GM21367 (cell line): ENCODE measurements around the gene TMEM238.
"Not testable (repeated sequence)": the region's sequence is repeated elsewhere in the genome, so short reads cannot be mapped to it uniquely, and the experiment has no call there.

ENCODE experiments used
- ATAC-seq: cut with Tn5 transposase; IDR thresholded peaks from one replicate; pipeline ENCODE4 v1.9.1; 2021; ENCODE audit not compliant: unreplicated experiment

The TMEM238 gene

GRCh38 chr19:55341595-55342531, 42.2 kb downstream of the TMEM238 start:
- ATAC-seq = no peak

DNA sequence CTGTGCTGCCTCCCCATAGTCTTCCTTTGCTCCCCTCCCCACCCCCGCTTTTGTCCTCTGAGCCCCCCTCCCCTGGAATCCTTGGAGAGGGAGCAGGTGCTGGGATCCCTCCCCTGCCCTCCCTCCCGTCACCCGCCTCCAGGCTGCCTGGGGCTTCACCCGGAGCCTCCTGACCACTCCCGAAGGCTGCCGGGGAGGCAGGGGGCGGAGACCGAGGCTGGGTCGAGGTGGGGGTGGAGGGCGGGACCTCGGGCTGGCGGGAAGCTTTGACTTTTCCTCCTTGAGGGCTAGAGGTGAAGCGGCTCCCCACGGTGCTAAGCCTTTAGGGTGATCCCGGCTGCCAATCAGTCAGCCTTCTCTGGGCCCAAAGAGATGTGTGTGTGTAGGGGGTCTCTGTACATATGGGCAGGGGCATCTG, 42.9 kb downstream of the TMEM238 start:
- no peak for ATAC-seq

GRCh38 chr19:55340784-55341147, 43.3 kb downstream of the TMEM238 start:
- no peak for ATAC-seq

GRCh38 chr19:55339889-55340783, 44.0 kb downstream of the TMEM238 start:
- no peak for ATAC-seq

- ATAC-seq = peak; percentile 74
Measured at GRCh38 chr19:55339105-55339888, 44.8 kb downstream of the TMEM238 start, which contains the start of gene KMT5C. KMT5C (plus strand) TSS chr19:55339876; CDS start chr19:55341937, 2,061 bp downstream.

- no peak for ATAC-seq
Measured at GRCh38 chr19:55336101-55336500, 48.0 kb downstream of the TMEM238 start.

- no peak for ATAC-seq
Measured at GRCh38 chr19:55333870-55334269, 50.2 kb downstream of the TMEM238 start.

GRCh38 chr19:55329791-55330190, 54.3 kb downstream of the TMEM238 start:
- ATAC-seq = not testable (repeated sequence)
